Body of pancreas (tissue), 4 donors: Measurements from ENCODE around the gene ADA. TPM values are rescaled to one million over a fixed set of nuclear protein-coding genes. Genes with fewer than 3 reads are reported as not detected.
"Not testable (repeated sequence)": the region's sequence is repeated elsewhere in the genome, so short reads cannot be mapped to it uniquely, and the experiment has no call there.

Experiments
- ATAC-seq: fragments of 150-250 bp; one replicate; pipeline ENCODE4 v1.9.1; 2016
- DNase-seq, 4 donors: peaks; one replicate each; pipeline ENCODE4 v3.0.0-alpha.2; 2019
- H3K27ac ChIP-seq, 4 donors: fragments of 200-600 bp; sonication (generic); 1 replicate in 3 of 4; 2 replicates in 1 of 4; pipeline versions ENCODE4 v1.5.1 to v1.6.1; 2016 to 2019; ENCODE audit warnings: mild to moderate bottlenecking in 1 of 4, mixed read lengths in 1 of 4, moderate library complexity in 1 of 4
- H3K27me3 ChIP-seq, 2 donors: fragments of 200-600 bp; sonication (generic); one replicate each; pipeline ENCODE4 v1.6.0; 2016; ENCODE audit warnings: mild to moderate bottlenecking in 1 of 2
- H3K36me3 ChIP-seq, 2 donors: fragments of 200-600 bp; sonication (generic); replicated peaks in 1 of 2; 2 replicates each; pipeline ENCODE4 v1.5.1; 2016; ENCODE audit warnings: low read depth in 2 of 2; ENCODE audit not compliant: insufficient read depth in 1 of 2
- H3K4me1 ChIP-seq: fragments of 200-600 bp; sonication (generic); one replicate; pipeline ENCODE4 v1.6.0; 2016
- H3K4me3 ChIP-seq, 2 donors: fragments of 200-600 bp; sonication (generic); 1 replicate in 1 of 2; 2 replicates in 1 of 2; pipeline ENCODE4 v1.5.1; 2016 to 2019
- H3K9me3 ChIP-seq, 3 donors: fragments of 200-600 bp; sonication (generic); 1 replicate in 2 of 3; 2 replicates in 1 of 3; pipeline ENCODE4 v1.5.1; 2016
- POLR2A ChIP-seq, 3 donors: fragments of 450-650 bp; IDR thresholded peaks; one replicate each; pipeline ENCODE4 v1.6.1; 2016; ENCODE audit warnings: antibody characterized with exemption in 3 of 3, mild to moderate bottlenecking in 2 of 3
- WGBS, 2 donors: methylation state at CpG; one replicate each; pipeline ENCODE4 v1.1.5; 2017; 5-methylcytosine and 5-hydroxymethylcytosine counted together
- intact Hi-C: fragments of 100-400 bp; cut with DNase I; formaldehyde crosslinking; loops from one replicate; pipeline ENCODE4 v1.15.1; 2023
- total RNA-seq, 2 donors: library from RNA; depleted of rRNA; stranded (reverse); fragments of >200 nt; gene quantifications; one replicate each; pipeline ENCODE4 v1.1.0, GENCODE V29; 2016
- TF ChIP-seq, protein P1 (sequence below), 7 experiments: fragments of 450-650 bp in 4 of 7; fragments of 200-600 bp in 3 of 7; sonication (generic) in 3 of 7; IDR thresholded peaks; one replicate each; pipeline ENCODE4 v1.5.1; 2016 to 2019; ENCODE audit warnings: antibody characterized with exemption in 7 of 7

Gene ADA
- total RNA-seq, 2 donors from 2014 or later: 3.3 to 7.8 TPM

DNA sequence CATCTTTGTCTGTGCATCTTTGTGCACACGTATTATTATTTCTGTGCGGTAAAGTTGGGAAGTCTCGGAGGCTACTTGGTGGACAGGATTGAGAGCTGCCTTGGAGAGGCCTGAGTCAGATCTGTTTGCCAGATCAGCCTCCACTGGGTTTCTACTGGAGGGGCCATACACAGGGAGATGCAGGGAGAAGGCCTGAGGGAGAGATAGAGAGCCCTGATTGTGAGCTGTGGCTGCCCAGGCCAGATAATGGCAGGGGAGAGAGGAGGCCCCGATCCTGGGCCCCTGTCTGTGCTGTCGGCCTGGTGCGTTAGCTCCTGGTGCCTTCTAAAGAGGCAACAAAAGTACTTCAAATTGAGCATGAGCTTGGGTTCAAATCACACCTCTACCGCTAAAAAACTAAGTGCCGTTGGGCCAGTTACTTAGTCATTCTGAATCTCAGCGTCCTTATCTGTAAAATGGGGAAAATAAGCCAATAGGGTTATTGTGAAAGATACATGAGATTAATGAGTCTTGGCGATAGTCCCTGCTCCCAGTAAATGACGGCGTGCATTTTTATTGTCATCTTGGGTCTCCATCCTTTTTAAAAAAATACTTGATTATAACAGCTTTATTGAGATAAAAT lies 27.6 kb upstream of the ADA start:
- Histone ChIP-seq H3K4me1 (no peaks in the 10 kb centered on the region), H3K4me3 (no peak overlapping the region), H3K36me3 (no peaks in the 10 kb centered on the region), H3K9me3 (no peaks in the 10 kb centered on the region), H3K27ac (no peak overlapping the region), H3K27me3 (no peaks in the 10 kb centered on the region)
- ATAC-seq (no peak), DNase-seq (no peak)
- WGBS, 2 donors: 81% methylated on average over 9 to 12 of the region's 12 CpGs
- no peak for TF ChIP-seq POLR2A (IDR thresholded peaks at IDR 0.05)
- intact Hi-C loops: no loop called here

DNA sequence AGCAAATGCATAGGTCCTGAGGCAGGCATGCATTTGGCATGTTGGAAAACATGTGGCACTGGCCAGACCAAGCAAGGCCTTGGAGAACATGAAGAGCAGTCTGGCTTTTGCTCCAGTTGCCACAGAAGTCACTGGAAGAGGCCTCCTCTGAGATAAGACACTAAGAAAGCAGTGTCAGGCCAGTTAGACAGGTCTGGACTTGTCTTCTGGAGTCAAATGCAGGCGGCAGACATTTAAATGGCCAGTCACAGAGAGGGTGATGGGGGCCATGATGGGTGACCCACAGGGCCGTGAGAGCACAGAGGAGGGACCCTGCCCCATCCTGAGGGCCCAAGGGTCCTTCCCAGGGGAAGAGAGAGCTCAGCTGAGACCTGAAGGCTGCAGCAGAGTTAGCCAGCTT lies 26.7 kb upstream of the ADA start:
- 65% methylated on average over 2 of the region's 2 CpGs; no CpG with 5 or more reads in 1 of the 2 donors for WGBS, 2 donors
- no peak for ATAC-seq
- H3K27ac ChIP-seq: no peak overlapping the region
- H3K4me1 ChIP-seq: no peaks in the 10 kb centered on the region
- H3K27me3 ChIP-seq: no peaks in the 10 kb centered on the region
- no peaks in the 10 kb centered on the region for H3K36me3 ChIP-seq
- intact Hi-C loops: no loop called here
- H3K4me3 ChIP-seq: no peak overlapping the region
- TF ChIP-seq, protein P1, sequence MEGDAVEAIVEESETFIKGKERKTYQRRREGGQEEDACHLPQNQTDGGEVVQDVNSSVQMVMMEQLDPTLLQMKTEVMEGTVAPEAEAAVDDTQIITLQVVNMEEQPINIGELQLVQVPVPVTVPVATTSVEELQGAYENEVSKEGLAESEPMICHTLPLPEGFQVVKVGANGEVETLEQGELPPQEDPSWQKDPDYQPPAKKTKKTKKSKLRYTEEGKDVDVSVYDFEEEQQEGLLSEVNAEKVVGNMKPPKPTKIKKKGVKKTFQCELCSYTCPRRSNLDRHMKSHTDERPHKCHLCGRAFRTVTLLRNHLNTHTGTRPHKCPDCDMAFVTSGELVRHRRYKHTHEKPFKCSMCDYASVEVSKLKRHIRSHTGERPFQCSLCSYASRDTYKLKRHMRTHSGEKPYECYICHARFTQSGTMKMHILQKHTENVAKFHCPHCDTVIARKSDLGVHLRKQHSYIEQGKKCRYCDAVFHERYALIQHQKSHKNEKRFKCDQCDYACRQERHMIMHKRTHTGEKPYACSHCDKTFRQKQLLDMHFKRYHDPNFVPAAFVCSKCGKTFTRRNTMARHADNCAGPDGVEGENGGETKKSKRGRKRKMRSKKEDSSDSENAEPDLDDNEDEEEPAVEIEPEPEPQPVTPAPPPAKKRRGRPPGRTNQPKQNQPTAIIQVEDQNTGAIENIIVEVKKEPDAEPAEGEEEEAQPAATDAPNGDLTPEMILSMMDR (IDR thresholded peaks at IDR 0.05): no peak
- no peak for TF ChIP-seq POLR2A (IDR thresholded peaks at IDR 0.05)
- DNase-seq: no peak
- H3K9me3 ChIP-seq: no peaks in the 10 kb centered on the region

DNA sequence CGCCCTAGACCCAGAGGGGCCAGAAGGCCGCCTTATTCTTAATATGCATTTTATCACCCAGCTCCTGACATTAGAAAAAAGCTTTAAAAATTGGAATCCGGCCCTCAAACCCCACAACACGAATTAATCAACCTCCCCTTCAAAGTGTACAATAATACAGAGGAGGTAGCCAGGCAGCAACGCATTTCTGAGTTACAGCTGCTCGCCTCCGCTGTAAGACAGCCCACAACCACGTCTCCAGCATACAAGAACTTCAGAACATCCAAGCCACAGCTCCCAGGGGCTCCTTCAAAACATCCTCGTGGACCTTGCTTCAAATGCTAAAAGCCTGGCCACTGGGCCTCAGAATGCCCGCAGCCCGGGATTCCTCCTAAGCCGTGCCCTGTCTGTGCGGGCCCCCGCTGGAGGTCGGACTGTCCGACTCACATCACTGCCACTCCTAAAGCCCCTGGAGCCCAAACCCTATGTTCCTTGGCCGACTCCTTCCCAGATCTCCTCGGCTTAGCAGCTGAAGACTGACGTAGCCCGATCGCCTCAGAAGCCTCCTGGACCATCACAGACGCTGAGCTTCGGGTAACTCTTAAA lies 20.9 kb upstream of the ADA start:
- H3K27me3 ChIP-seq, H3K9me3 ChIP-seq, H3K4me1 ChIP-seq, H3K36me3 ChIP-seq, ATAC-seq, DNase-seq, H3K27ac ChIP-seq, H3K4me3 ChIP-seq, intact Hi-C loops: not testable (repeated sequence)
- WGBS, 2 donors: 75 to 81% methylated on average over 21 to 23 of the region's 23 CpGs

DNA sequence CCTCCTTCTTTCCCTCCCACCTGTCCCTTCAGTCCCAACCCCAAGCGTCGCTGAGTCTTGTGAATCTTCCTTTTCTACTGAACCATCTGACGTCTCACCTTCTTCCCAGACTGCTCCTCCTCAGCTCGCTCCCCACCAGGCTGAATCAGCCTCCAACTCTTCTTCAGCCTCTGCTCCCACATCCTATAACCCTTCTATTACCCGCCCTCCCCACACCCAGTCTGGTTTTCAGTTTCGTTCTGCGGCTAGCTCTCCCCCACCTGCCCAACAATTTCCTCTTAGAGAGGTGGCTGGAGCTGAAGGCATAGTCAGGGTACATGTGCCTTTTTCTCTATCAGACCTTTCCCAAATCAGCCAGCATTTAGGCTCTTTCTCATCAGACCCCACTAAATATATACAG lies 20.0 kb upstream of the ADA start:
- 62 to 74% methylated on average over 6 of the region's 7 CpGs for WGBS, 2 donors
- H3K27ac ChIP-seq, H3K36me3 ChIP-seq, H3K4me3 ChIP-seq, H3K9me3 ChIP-seq, H3K27me3 ChIP-seq, ATAC-seq, H3K4me1 ChIP-seq, DNase-seq, intact Hi-C loops: not testable (repeated sequence)

DNA sequence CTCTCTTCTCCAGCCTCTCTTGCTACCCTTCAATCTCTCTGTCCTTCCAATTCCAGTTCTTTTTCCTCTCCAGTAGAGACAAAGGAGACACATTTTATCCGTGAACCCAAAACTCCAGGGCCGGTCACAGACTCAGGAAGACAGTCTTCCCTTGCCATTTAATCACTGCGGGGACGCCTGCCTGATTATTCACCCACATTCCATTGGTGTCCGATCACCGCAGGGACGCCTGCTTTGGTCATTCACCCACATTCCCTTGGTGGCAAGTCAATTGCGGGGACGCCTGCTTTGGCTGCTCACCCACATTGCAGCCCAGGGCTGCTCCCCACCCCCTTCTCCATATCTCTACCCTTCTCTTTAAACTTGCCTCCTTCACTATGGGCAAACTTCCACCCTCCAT lies 19.4 kb upstream of the ADA start:
- ATAC-seq, H3K27ac ChIP-seq, H3K9me3 ChIP-seq, H3K27me3 ChIP-seq, DNase-seq, H3K4me3 ChIP-seq, H3K36me3 ChIP-seq, H3K4me1 ChIP-seq, intact Hi-C loops: not testable (repeated sequence)
- WGBS, 2 donors: 65% methylated on average over 9 of the region's 9 CpGs

DNA sequence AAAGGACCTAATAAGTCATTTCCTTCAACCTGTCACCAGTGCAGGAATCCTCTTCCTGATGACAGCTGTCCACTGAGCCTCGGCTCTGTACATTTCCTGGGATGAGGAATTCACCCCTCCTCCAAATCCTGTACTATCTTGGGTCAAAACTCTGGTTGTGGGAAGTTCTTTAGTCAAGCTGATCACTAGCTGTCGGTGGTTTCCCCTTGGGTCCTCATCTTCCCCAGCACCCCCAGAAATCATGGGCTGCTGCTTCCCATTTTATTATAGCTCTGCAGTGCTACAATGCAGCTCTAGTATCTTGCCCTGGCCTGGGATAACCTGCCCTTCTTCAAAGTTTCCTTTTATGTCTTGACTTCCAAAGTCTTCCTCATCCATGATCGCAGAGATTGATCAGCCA lies 14.6 kb upstream of the ADA start:
- Histone ChIP-seq H3K27me3 (no peaks in the 10 kb centered on the region), H3K4me1 (no peaks in the 10 kb centered on the region), H3K36me3 (no peaks in the 10 kb centered on the region), H3K4me3 (no peak overlapping the region), H3K9me3 (no peaks in the 10 kb centered on the region), H3K27ac (no peak overlapping the region)
- no peak for TF ChIP-seq POLR2A (IDR thresholded peaks at IDR 0.05)
- TF ChIP-seq, protein P1 (IDR thresholded peaks at IDR 0.05): no peak
- no peak for DNase-seq
- intact Hi-C loops: no loop called here
- no peak for ATAC-seq
- WGBS, 2 donors: 76 to 91% methylated on average over 3 of the region's 3 CpGs

DNA sequence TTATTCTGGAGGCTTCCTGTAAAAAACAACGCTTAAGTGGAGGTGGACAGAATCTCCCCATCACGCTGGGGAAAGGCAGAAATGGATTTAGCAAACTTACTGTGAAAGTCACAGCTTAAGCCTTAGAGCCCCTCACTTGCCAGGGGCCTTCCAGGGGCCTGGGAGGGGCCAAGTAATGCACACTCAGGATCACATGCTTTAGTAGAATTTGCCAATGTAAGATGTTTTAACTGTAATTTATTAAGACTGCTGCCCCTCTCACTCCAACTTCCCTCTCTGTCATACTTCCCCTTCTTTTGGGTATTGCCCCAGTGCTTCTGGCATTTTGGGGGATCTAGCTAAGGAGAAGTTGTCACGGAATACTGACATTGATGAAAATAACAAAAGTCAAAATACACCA lies 12.6 kb upstream of the ADA start:
- Histone ChIP-seq H3K27me3 (no peaks in the 10 kb centered on the region), H3K9me3 (no peaks in the 10 kb centered on the region), H3K27ac (no peak overlapping the region), H3K36me3 (no peaks in the 10 kb centered on the region), H3K4me1 (no peaks in the 10 kb centered on the region), H3K4me3 (no peak overlapping the region)
- TF ChIP-seq, protein P1 (IDR thresholded peaks at IDR 0.05): no peak
- DNase-seq: peak in 1 of 4 donors; percentile 27
- intact Hi-C loops: no loop called here
- 39 to 58% methylated on average over 3 of the region's 3 CpGs for WGBS, 2 donors
- no peak for ATAC-seq
